Smooth muscle cell (in vitro differentiated cells): ENCODE results near the gene PLCB1. TPM values are rescaled to one million over a fixed set of nuclear protein-coding genes. Genes with fewer than 3 reads are reported as not detected.

ENCODE experiments used
- DNase-seq: peaks from one replicate; lab custom pipeline; 2025; ENCODE audit not compliant: unreplicated experiment; lab: John Stamatoyannopoulos, UW
- H2AFZ ChIP-seq: fragments of 200-600 bp; sonication (generic); 2 replicates; pipeline ENCODE4 v1.6.0; 2016; ENCODE audit warnings: antibody characterized with exemption, low read depth, mild to moderate bottlenecking
- H3F3A ChIP-seq: fragments of 200-600 bp; sonication (generic); 2 replicates; pipeline ENCODE4 v1.6.0; 2017; ENCODE audit warnings: antibody characterized with exemption, low read depth
- H3K27ac ChIP-seq: fragments of 200-600 bp; sonication (generic); 2 replicates; pipeline ENCODE4 v1.5.1; 2016; ENCODE audit warnings: low read depth, mild to moderate bottlenecking
- H3K27me3 ChIP-seq: fragments of 200-600 bp; sonication (generic); 2 replicates; pipeline ENCODE4 v1.6.1; 2016; ENCODE audit warnings: low read depth, mild to moderate bottlenecking
- H3K36me3 ChIP-seq: fragments of 200-600 bp; sonication (generic); 2 replicates; pipeline ENCODE4 v1.5.1; 2016; ENCODE audit warnings: low read depth
- H3K4me1 ChIP-seq: fragments of 200-600 bp; sonication (generic); 2 replicates; pipeline ENCODE4 v1.5.1; 2016; ENCODE audit warnings: low read depth
- H3K4me2 ChIP-seq: fragments of 200-600 bp; sonication (generic); 2 replicates; pipeline ENCODE4 v1.6.0; 2016; ENCODE audit warnings: mild to moderate bottlenecking
- H3K4me3 ChIP-seq: fragments of 200-600 bp; sonication (generic); 2 replicates; pipeline ENCODE4 v1.5.1; 2016; ENCODE audit warnings: mild to moderate bottlenecking
- H3K79me2 ChIP-seq: fragments of 200-600 bp; sonication (generic); 2 replicates; pipeline ENCODE4 v1.6.0; 2016; ENCODE audit warnings: low read depth, mild to moderate bottlenecking
- H3K9ac ChIP-seq: fragments of 200-600 bp; sonication (generic); 2 replicates; pipeline ENCODE4 v1.6.0; 2016; ENCODE audit warnings: low read depth
- H3K9me3 ChIP-seq: fragments of 200-600 bp; sonication (generic); replicated peaks from 2 replicates; pipeline ENCODE4 v1.5.1; 2016; ENCODE audit warnings: low read depth
- H4K20me1 ChIP-seq: fragments of 200-600 bp; sonication (generic); 2 replicates; pipeline ENCODE4 v1.6.0; 2016; ENCODE audit warnings: low read depth
- WGBS: methylation state at CpG from one replicate; pipeline ENCODE4 v1.1.7; 2016; ENCODE audit warnings: low lambda C conversion rate; 5-methylcytosine and 5-hydroxymethylcytosine counted together
- polyA plus RNA-seq: library from polyadenylated mRNA; unstranded; fragments of >200 nt; fragmentation: Nextera tagmentation; extraction: Ambion mirVana; gene quantifications from 2 replicates; pipeline ENCODE4 v1.2.1, GENCODE V29; 2016
- total RNA-seq: library from RNA; depleted of rRNA; stranded (reverse); fragments of >200 nt; gene quantifications from 2 replicates; pipeline ENCODE4 v1.2.3, GENCODE V29; 2014
- TF ChIP-seq, protein P1 (sequence below): fragments of 200-600 bp; sonication (generic); IDR thresholded peaks from 2 replicates; pipeline ENCODE4 v1.5.1; 2017; ENCODE audit warnings: borderline replicate concordance, mild to moderate bottlenecking, antibody characterized with exemption; ENCODE audit not compliant: insufficient read depth, poor library complexity, severe bottlenecking

PLCB1 gene
- total and polyA plus RNA-seq, 2 experiments from 2014 or later, result 4.7 to 25.3 TPM

DNA sequence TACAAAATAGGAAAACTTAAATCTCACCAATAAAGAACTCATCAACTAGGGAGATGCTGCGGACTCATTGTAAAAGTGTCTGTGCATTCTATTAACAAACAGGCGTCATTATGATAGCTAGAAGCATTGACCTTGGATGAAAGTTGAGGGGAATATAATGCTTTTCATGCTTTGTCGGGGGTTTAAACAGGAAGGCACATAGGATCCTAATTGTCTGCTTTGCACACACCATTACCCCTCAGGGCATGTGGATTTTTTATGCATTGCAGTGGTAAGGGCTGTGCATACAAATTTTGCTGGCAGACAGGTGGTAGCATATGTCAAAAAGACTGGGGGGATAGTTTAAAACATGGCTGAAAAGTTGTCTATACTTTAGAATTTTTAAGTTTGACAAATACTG, 488.9 kb downstream of the PLCB1 start:
- TF ChIP-seq, protein P1, sequence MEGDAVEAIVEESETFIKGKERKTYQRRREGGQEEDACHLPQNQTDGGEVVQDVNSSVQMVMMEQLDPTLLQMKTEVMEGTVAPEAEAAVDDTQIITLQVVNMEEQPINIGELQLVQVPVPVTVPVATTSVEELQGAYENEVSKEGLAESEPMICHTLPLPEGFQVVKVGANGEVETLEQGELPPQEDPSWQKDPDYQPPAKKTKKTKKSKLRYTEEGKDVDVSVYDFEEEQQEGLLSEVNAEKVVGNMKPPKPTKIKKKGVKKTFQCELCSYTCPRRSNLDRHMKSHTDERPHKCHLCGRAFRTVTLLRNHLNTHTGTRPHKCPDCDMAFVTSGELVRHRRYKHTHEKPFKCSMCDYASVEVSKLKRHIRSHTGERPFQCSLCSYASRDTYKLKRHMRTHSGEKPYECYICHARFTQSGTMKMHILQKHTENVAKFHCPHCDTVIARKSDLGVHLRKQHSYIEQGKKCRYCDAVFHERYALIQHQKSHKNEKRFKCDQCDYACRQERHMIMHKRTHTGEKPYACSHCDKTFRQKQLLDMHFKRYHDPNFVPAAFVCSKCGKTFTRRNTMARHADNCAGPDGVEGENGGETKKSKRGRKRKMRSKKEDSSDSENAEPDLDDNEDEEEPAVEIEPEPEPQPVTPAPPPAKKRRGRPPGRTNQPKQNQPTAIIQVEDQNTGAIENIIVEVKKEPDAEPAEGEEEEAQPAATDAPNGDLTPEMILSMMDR, result no peak
- H3K27me3 ChIP-seq, result no peaks in the 10 kb centered on the region
- DNase-seq, result no peak
- H3K4me2 ChIP-seq, result no peak overlapping the region
- no peak overlapping the region for H3K9ac ChIP-seq
- 75% methylated on average over 3 of the region's 3 CpGs for WGBS
- H3K4me1 ChIP-seq, result no peaks in the 10 kb centered on the region
- H3K79me2 ChIP-seq, result no peaks in the 10 kb centered on the region
- no peaks in the 10 kb centered on the region for H3F3A ChIP-seq
- no peak overlapping the region for H3K27ac ChIP-seq
- no peaks in the 10 kb centered on the region for H4K20me1 ChIP-seq
- no peak overlapping the region for H2AFZ ChIP-seq
- H3K9me3 ChIP-seq, result no peaks in the 10 kb centered on the region
- H3K4me3 ChIP-seq, result no peak overlapping the region
- H3K36me3 ChIP-seq, result no peaks in the 10 kb centered on the region

DNA sequence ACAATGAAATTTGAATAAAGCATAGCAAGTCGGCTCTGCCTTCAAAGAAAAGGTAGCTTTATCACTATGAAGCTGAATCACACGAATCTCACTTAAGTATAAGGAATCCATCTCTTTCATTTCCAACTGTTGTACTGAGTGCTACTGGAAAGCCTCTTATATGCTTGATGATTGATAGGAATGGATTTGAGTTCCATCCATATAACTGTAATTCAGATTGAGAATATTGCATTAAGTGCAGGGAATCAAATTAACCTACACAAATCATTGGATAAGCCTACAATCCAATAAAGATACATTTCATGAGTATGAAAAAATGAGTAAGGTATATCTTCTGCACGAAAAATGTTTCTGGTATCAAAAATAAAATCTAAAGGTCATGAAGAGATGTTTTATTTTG, 492.0 kb downstream of the PLCB1 start:
- whole genome bisulfite sequencing, result 87% methylated on average over 3 of the region's 3 CpGs

DNA sequence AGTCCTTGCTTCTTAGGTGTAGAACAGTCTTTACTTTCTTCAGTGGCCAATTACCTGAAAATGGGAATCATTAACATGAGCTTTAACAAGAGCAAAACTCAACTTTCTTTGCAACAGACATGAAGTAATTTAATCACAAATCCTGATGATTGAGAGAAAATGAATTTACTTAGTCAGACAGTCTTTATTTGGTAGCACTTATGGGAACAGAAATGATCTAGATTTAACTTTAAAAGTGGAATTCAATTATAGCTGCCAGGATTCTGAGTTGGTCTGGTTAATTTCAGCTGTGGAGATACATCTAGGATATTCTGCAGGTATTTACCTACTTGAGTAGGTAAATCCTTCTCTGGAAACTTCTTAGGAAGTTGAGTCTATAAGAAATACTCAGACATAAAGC, 492.6 kb downstream of the PLCB1 start:
- no peaks in the 10 kb centered on the region for H3K36me3 ChIP-seq
- no peaks in the 10 kb centered on the region for H3K4me1 ChIP-seq
- no peaks in the 10 kb centered on the region for H3K9me3 ChIP-seq
- H3F3A ChIP-seq, result no peaks in the 10 kb centered on the region
- TF ChIP-seq, protein P1, result no peak
- DNase-seq, result no peak
- no peaks in the 10 kb centered on the region for H3K27me3 ChIP-seq
- H2AFZ ChIP-seq, result no peak overlapping the region
- H3K4me3 ChIP-seq, result no peak overlapping the region
- no peak overlapping the region for H3K9ac ChIP-seq
- H3K4me2 ChIP-seq, result no peak overlapping the region
- H3K79me2 ChIP-seq, result no peaks in the 10 kb centered on the region
- H3K27ac ChIP-seq, result no peak overlapping the region
- H4K20me1 ChIP-seq, result no peaks in the 10 kb centered on the region

More for the DNA sequence above, 492.0 kb downstream of the PLCB1 start:
- H3K9me3 ChIP-seq, result no peaks in the 10 kb centered on the region
- no peaks in the 10 kb centered on the region for H3K4me1 ChIP-seq
- TF ChIP-seq, protein P1, result no peak
- no peaks in the 10 kb centered on the region for H3K36me3 ChIP-seq
- no peak overlapping the region for H3K4me3 ChIP-seq
- H3F3A ChIP-seq, result no peaks in the 10 kb centered on the region
- H3K27me3 ChIP-seq, result no peaks in the 10 kb centered on the region
- no peak overlapping the region for H3K9ac ChIP-seq
- H3K27ac ChIP-seq, result no peak overlapping the region
- no peaks in the 10 kb centered on the region for H3K79me2 ChIP-seq
- H2AFZ ChIP-seq, result no peak overlapping the region
- no peaks in the 10 kb centered on the region for H4K20me1 ChIP-seq
- H3K4me2 ChIP-seq, result no peak overlapping the region
- no peak for DNase-seq

DNA sequence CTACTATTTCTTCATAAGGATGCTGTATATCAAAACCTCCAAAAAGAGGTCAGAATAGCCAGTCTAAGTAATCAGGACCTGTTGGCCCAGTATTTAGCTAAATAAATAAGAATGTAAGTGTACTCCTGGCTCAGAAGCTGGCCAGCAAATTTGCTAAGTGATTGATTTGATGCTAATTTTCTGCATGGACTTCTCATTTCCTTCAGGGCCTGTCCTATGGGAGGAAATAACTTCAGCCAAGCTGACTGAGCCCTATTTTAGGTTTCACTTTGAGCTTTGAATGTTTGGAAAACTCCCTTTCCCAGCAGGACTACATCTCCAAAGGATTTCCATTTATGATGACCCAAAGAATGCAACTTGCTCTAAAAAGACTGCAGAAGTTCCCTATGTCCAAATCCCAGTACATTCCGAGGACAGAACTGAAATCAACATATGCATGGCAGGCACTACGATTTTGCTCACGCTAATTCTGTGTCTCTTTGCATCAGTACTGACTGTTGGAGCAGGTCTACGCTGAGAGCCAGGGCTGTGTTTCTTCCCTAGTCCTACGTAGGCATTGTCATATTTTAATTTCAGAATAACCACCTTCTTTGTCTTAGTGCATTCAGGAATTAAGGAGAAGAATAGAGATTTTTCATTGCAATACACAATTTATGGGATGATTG, 495.4 kb downstream of the PLCB1 start:
- no peak for DNase-seq
- no peaks in the 10 kb centered on the region for H3K36me3 ChIP-seq

More for the DNA sequence above, 495.4 kb downstream of the PLCB1 start:
- Histone ChIP-seq H3K9me3 (no peaks in the 10 kb centered on the region), H3K4me3 (no peak overlapping the region), H3K27ac (no peak overlapping the region), H3F3A (no peaks in the 10 kb centered on the region), H3K9ac (no peak overlapping the region), H3K4me2 (no peak overlapping the region), H3K79me2 (no peaks in the 10 kb centered on the region), H4K20me1 (no peaks in the 10 kb centered on the region), H2AFZ (no peak overlapping the region), H3K4me1 (no peaks in the 10 kb centered on the region), H3K27me3 (no peaks in the 10 kb centered on the region)
- 87% methylated on average over 5 of the region's 5 CpGs for WGBS
- TF ChIP-seq, protein P1, result no peak
